Omental fat pad (tissue), 4 donors: ENCODE results near the gene SIAH1. TPM values are rescaled to one million over a fixed set of nuclear protein-coding genes. Genes with fewer than 3 reads are reported as not detected.

Experiments
- ATAC-seq: fragments of 150-250 bp; one replicate; pipeline ENCODE4 v1.9.1; 2016; ENCODE audit warnings: mild to moderate bottlenecking, moderate library complexity; ENCODE audit not compliant: low FRiP score
- DNase-seq: peaks from one replicate; pipeline ENCODE4 v3.0.0-alpha.2; 2019; ENCODE audit warnings: low spot score
- total RNA-seq, 4 donors: library from RNA; depleted of rRNA; stranded (reverse); fragments of >200 nt; gene quantifications; one replicate each; pipeline ENCODE4 v1.1.0, GENCODE V29; 2016
- TF ChIP-seq, protein P1 (sequence below), 3 donors: fragments of 450-650 bp; IDR thresholded peaks; one replicate each; pipeline ENCODE4 v1.5.1; 2016 to 2017; ENCODE audit warnings: antibody characterized with exemption in 3 of 3, mild to moderate bottlenecking in 3 of 3, moderate library complexity in 2 of 3

SIAH1 gene
- total RNA-seq, 4 donors from 2014 or later: 30.7 to 42.7 (median 39.6) TPM

DNA sequence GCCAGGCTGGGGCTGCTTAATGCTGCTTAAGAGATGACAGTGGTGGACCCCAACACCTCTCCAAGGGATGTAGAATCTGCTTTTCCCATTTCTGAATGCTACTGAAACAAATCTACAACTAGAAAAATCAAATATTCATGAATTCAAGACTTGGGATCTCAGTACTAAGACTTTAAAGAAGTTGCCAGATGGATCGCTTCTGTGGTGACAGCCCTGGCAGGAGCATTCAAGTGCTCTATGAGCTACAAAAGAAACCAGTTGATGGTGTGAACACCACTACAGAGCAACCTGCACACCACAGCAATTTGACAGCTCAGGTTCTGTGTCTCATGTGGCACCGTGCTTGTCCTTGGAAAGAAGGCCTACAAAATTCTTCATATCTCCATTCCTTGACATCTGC, 42.6 kb downstream of the SIAH1 start:
- DNase-seq (no peak), ATAC-seq (no peak)
- TF ChIP-seq, protein P1, sequence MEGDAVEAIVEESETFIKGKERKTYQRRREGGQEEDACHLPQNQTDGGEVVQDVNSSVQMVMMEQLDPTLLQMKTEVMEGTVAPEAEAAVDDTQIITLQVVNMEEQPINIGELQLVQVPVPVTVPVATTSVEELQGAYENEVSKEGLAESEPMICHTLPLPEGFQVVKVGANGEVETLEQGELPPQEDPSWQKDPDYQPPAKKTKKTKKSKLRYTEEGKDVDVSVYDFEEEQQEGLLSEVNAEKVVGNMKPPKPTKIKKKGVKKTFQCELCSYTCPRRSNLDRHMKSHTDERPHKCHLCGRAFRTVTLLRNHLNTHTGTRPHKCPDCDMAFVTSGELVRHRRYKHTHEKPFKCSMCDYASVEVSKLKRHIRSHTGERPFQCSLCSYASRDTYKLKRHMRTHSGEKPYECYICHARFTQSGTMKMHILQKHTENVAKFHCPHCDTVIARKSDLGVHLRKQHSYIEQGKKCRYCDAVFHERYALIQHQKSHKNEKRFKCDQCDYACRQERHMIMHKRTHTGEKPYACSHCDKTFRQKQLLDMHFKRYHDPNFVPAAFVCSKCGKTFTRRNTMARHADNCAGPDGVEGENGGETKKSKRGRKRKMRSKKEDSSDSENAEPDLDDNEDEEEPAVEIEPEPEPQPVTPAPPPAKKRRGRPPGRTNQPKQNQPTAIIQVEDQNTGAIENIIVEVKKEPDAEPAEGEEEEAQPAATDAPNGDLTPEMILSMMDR (IDR thresholded peaks at IDR 0.05): no peak

DNA sequence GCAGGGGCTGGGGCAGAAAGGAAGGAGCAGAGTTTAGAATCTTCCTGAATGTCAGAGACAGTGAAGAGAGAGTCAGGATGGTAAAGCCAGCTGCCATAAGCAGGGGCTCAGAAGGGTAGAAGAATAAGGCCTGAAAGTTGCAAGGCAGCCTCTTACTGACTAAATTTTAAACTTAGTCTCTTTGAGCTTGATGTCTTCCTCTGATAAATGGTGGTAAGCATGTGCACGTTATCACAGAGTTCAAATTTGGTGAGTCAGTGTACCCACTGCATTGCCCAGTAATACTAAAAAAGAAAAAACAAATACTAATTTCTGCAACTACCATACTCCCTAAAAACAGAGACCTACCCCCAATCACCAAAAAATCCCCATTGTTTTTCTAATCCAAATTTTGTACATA, 45.2 kb downstream of the SIAH1 start:
- TF ChIP-seq, protein P1 (IDR thresholded peaks at IDR 0.05): no peak
- DNase-seq: no peak
- no peak for ATAC-seq

DNA sequence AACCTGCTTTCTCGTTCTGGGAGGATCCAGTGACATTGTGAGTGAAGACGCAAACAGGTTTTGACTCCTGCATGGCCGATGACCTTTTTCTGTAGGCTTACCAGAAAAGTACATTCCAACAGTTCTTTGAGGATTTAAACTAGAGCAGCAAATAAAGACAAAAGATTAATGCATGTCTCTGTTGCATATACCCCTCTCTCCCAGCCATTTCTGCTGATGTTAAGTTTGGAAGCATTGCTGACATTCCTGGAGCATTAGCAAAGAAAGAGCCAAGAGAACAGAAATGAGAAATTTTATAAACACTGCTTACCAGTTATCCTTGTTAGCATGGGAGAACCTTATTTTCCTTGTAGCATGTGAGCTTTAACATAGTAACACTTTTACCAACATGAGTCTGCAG, 49.3 kb downstream of the SIAH1 start:
- ATAC-seq (no peak), DNase-seq (no peak)
- TF ChIP-seq, protein P1 (IDR thresholded peaks at IDR 0.05): no peak

DNA sequence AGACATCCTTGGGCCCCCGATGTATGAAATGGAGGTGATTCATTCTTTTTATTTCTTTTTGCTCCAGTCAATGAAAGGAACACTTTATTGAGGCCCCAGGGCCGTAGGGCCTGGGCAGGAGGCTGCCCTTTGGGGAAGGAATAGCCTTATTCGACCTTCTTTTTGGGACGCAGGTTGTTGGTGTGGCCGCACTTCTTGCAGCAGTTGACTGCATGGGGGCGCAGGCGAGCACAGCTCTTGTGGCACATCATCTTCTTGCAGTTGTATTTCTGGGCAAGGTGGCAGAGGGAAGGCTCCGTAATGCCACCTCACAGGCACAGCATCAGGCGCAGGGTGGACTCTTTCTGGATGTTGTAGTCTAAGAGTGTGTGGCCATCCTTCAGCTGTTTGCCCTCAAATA, 50.9 kb downstream of the SIAH1 start:
- ATAC-seq (no peak), DNase-seq (no peak)
- TF ChIP-seq, protein P1 (IDR thresholded peaks at IDR 0.05): no peak

DNA sequence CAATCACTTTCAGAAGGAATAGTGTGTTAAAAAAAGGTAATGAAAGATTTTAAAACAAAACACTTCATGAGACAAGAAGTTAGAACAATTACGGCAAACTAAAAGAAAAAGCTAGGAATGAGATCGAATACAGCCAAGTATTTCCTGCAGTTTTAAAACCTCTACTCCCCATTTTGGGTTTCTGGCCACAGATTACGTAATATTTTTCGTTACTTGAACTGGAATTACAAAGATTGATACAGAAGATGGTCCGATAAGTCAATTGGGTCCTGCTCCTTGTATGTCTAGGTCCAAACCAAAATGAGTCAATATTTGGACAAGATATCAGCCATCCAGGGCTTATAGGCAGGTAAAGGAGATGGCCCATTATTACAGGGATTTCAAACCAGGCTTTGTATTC, 52.2 kb downstream of the SIAH1 start:
- TF ChIP-seq, protein P1 (IDR thresholded peaks at IDR 0.05): no peak

DNA sequence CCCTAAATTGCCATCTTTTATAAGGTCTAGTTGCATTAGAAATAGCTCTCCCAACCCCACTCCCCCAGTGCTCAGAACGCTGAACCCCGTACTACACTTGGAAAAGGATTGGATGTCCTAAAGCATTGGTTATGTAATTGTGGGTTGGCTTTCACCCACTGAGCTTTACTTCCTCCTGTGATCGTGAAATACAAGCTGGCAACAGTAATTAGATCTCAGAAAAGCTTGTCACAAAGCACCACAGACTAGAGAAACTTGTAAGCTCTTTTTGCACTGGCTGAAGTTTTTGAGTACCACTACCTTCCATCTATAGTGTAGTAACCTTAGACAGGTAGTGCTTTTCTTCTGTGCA, 54.4 kb downstream of the SIAH1 start:
- TF ChIP-seq, protein P1 (IDR thresholded peaks at IDR 0.05): no peak
- ATAC-seq: no peak
- no peak for DNase-seq

More for the DNA sequence above, 52.2 kb downstream of the SIAH1 start:
- ATAC-seq (no peak), DNase-seq (no peak)

DNA sequence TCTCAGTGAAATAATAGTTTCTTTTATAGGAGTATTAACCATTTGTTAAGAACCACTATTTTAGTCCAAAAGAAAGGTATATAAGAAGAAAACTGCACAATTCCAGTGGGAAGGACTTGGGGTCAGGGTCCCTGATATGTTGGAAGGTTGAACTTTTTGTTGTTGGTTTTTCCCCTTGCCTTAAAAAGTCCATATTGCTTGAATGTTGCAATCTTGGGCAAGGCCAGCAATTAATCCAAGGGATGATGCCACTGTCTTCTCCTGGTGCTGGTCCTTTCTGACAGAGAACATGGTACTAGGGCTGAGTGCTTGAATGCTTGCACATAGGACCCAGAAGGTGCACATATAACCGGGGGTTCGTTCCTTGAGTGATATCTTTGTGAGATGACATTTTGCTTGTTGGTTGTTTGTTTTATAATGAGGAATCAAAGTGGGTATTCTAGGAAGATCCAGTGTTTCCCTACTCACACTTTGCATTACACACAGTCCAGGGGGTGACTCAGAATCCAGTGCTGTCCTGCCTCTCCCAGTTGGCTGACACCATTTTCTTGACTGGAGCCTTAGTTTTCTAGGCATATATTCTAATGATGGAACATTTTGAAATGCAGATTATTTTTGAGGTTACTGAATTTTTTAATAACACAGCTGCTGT, 54.9 kb downstream of the SIAH1 start:
- ATAC-seq (no peak), DNase-seq (no peak)
- TF ChIP-seq, protein P1 (IDR thresholded peaks at IDR 0.05): no peak
